Tibial artery (tissue), 4 donors: ENCODE measurements around the gene FAM118A.

ENCODE experiments used
- DNase-seq, 2 donors: peaks; one replicate each; pipeline ENCODE4 v3.0.0-alpha.2; 2019
- H3K27ac ChIP-seq, 2 donors: fragments of 200-600 bp; sonication (generic) in 1 of 2; 1 replicate in 1 of 2; 2 replicates in 1 of 2; pipeline ENCODE4 v1.5.1; 2018 to 2019; ENCODE audit warnings: mild to moderate bottlenecking in 1 of 2
- H3K27me3 ChIP-seq, 2 donors: fragments of 200-600 bp; sonication (generic) in 1 of 2; one replicate each; pipeline versions ENCODE4 v1.5.1 to v1.6.0; 2016 to 2019
- H3K36me3 ChIP-seq, 3 donors: fragments of 200-600 bp; sonication (generic) in 2 of 3; one replicate each; pipeline ENCODE4 v1.5.1; 2016 to 2019; ENCODE audit warnings: mild to moderate bottlenecking in 2 of 3
- H3K4me1 ChIP-seq, 4 donors: fragments of 200-600 bp; sonication (generic) in 2 of 4; 1 replicate in 3 of 4; 2 replicates in 1 of 4; pipeline ENCODE4 v1.5.1; 2016 to 2019
- H3K4me3 ChIP-seq, 2 donors: fragments of 200-600 bp; sonication (generic) in 1 of 2; 1 replicate in 1 of 2; 2 replicates in 1 of 2; pipeline ENCODE4 v1.5.1; 2018 to 2019; ENCODE audit warnings: mild to moderate bottlenecking in 2 of 2
- H3K9me3 ChIP-seq, 3 donors: fragments of 200-600 bp; sonication (generic) in 1 of 3; one replicate each; pipeline ENCODE4 v1.5.1; 2016 to 2019
- intact Hi-C: fragments of 100-400 bp; cut with DNase I; formaldehyde crosslinking; loops from one replicate; pipeline ENCODE4 v1.15.0; 2023; ENCODE audit warnings: low total_unique reads
- TF ChIP-seq, protein P1 (sequence below), 2 experiments: fragments of 200-600 bp in 1 of 2; fragments of 450-650 bp in 1 of 2; IDR thresholded peaks; one replicate each; pipeline ENCODE4 v1.5.1; 2017 to 2019; ENCODE audit warnings: antibody characterized with exemption in 2 of 2, mild to moderate bottlenecking in 1 of 2, moderate library complexity in 1 of 2

FAM118A gene

DNA sequence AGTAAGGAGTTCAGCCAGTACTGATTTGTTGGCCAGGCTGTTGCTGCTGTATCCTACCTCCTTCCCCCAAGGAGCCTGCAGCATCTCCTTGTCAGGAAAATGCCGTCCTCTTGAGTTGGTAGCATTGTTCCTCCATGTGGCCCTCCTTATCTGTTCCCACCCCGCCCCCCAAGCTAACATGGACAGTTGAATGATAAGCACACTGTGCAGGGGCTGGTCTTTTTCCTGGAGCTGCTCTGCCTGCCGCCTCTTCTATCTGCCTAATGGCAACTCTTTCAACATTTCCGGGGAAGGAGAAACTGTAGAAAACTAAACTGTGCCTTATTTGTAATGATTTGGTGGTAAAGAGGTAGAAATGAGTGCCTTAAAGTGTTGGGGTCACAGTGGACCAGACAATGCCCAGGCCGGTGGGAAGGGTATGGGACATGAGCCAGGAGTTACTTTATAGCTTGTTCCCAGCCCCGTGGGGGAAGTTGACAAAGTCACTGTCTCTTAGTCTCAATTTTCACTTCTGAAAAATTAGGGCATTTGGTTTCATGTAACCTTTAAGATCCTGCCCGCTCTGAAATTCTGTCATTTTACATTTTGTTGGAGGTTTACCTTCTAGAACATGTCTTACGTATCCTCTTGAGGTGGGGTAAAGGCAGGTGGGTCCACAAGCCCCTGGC, 4.5 kb downstream of the FAM118A start:
- no peak overlapping the region for H3K4me3 ChIP-seq
- DNase-seq, result no peak
- intact Hi-C loops, result no loop called here
- H3K4me1 ChIP-seq, result peaks cover 9 to 53% (median 37%) of the 10 kb centered on the region in 4 donors
- TF ChIP-seq, protein P1, sequence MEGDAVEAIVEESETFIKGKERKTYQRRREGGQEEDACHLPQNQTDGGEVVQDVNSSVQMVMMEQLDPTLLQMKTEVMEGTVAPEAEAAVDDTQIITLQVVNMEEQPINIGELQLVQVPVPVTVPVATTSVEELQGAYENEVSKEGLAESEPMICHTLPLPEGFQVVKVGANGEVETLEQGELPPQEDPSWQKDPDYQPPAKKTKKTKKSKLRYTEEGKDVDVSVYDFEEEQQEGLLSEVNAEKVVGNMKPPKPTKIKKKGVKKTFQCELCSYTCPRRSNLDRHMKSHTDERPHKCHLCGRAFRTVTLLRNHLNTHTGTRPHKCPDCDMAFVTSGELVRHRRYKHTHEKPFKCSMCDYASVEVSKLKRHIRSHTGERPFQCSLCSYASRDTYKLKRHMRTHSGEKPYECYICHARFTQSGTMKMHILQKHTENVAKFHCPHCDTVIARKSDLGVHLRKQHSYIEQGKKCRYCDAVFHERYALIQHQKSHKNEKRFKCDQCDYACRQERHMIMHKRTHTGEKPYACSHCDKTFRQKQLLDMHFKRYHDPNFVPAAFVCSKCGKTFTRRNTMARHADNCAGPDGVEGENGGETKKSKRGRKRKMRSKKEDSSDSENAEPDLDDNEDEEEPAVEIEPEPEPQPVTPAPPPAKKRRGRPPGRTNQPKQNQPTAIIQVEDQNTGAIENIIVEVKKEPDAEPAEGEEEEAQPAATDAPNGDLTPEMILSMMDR (IDR thresholded peaks at IDR 0.05), result no peak
- H3K27me3 ChIP-seq, result no peaks in the 10 kb centered on the region
- peak overlapping the region in 1 of 2 donors; percentile 6 for H3K27ac ChIP-seq
- no peaks in the 10 kb centered on the region for H3K36me3 ChIP-seq
- no peaks in the 10 kb centered on the region for H3K9me3 ChIP-seq

DNA sequence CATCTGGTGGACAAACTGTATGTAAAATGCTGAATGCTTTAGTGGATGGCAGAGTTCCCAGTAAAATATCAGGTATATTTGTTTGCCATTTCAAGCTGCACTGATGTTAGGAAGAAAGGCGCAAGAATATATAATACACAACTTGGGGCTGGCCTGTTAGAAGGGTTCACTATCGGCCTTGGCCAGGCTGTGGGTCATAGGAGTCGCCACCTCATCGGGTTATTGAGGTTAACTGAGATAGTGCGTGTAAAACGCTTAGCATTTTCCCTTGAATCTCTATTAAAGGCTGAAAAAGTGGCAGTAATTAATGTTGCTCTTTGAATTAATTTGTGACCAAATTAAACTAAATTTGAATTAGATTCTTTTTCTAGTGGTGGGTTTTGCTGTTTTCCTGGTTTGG, 5.1 kb downstream of the FAM118A start:
- TF ChIP-seq, protein P1 (IDR thresholded peaks at IDR 0.05), result no peak
- H3K36me3 ChIP-seq, result no peaks in the 10 kb centered on the region
- H3K27me3 ChIP-seq, result no peaks in the 10 kb centered on the region
- H3K27ac ChIP-seq, result no peak overlapping the region
- peaks cover 9 to 57% (median 41%) of the 10 kb centered on the region in 4 donors for H3K4me1 ChIP-seq
- intact Hi-C loops, result no loop called here
- H3K9me3 ChIP-seq, result no peaks in the 10 kb centered on the region
- H3K4me3 ChIP-seq, result no peak overlapping the region
- no peak for DNase-seq

DNA sequence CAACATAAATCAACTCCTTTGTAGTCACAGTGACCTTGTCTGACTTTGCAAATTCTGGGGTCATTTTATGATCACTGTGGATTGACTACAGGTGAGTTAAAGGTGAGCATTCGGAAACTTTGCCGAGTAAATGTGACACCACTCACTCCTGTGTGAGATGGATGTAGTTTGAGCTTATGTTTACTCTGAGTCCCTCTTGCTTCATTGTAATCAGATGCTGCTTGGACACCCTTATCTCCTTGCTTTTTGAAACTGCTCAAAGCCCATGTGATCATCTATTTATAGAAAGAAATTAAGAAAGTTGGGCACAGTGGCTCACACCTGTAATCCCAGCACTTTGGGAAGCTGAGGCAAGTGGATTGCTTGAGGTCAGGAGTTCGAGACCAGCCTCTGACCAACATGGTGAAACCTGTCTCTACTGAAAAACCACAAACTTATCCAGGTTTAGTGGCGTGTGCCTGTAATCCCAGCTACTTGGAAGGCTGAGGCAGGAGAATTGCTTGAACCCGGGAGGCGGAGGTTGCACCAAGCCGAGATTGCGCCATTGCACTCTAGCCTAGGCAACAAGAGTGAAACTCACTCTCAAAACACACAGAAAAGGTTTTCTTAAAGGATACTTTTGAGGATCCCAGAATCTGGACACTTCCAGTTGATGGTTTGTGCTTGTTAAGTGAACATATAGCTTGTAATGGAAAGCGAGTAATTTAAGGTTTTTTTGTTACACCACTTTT, 7.2 kb downstream of the FAM118A start:
- TF ChIP-seq, protein P1 (IDR thresholded peaks at IDR 0.05), result no peak
- intact Hi-C loops, result no loop called here
- H3K27me3 ChIP-seq, result no peaks in the 10 kb centered on the region

DNA sequence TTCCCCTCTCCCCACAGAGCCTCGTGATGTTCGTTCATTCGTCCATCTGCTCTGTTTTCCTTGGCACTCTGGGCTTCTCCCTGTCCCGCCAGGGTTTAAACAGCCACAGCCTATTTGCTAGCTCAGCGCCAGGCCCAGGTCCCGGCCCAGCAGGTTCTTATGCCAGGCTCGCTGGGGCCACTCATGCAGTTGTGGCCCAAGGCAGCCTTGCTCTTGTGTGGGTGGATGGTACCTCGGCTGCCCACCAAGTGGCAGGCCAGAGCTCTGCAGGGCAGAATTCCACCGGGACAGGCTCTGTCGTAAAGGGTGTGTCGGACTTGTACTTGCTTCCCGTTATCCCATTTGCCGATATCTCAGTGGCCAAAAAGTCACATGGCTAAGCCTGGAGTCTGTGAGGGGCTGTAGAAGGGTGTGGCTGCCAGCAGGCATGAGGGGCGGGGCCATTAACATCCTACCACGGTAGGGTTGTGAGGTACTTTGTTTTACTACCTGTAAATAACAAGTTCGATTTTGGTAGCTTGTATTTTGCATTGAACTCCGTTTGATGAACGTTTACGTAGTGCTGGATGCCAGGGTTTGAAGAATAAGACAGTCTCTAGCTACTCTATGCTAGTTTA, 7.9 kb downstream of the FAM118A start:
- TF ChIP-seq, protein P1 (IDR thresholded peaks at IDR 0.05), result peak; percentile 68 to 81
- H3K4me3 ChIP-seq, result peak overlapping the region in 1 of 2 donors; percentile 32
- H3K4me1 ChIP-seq, result peaks cover 9 to 48% (median 27%) of the 10 kb centered on the region in 4 donors
- no peaks in the 10 kb centered on the region for H3K9me3 ChIP-seq
- H3K36me3 ChIP-seq, result peaks cover 4 to 8% (median 8%) of the 10 kb centered on the region in 3 donors
- H3K27ac ChIP-seq, result peak overlapping the region; percentile 82 to 83
- intact Hi-C loops, result loop anchor here (2.0 kb wide), 1 partner anchor 47 kb away; no protein-coding TSS in a partner anchor
- DNase-seq, result peak; percentile 87 to 96
- H3K27me3 ChIP-seq, result no peaks in the 10 kb centered on the region

More for the DNA sequence above, 7.2 kb downstream of the FAM118A start:
- H3K4me1 ChIP-seq, result peaks cover 9 to 48% (median 27%) of the 10 kb centered on the region in 4 donors
- no peak for DNase-seq
- no peaks in the 10 kb centered on the region for H3K9me3 ChIP-seq
- H3K36me3 ChIP-seq, result peaks cover 0 to 1% (median under 1%) of the 10 kb centered on the region in 3 donors
- peak overlapping the region; percentile 82 to 83 for H3K27ac ChIP-seq
- peak overlapping the region in 1 of 2 donors; percentile 32 for H3K4me3 ChIP-seq

DNA sequence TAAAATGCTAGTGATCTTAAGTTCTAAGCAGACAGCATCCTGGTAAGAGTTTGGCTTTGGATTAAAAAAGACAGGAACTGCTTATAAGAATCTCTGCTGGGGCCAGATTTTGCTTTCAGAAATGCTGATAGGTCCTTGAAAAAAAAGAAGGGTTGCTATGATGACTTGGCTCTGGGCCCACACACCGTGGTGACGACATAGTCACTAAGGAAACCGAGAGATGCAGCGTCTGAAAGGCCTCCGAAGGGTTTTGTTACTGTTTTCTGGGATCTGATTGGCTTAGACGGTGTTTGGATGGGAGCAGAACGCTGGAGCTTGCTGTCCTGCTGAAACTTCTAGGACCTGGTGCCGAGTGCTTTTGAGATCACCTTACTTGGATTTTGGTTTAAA, 8.4 kb downstream of the FAM118A start:
- Histone ChIP-seq H3K9me3 (no peaks in the 10 kb centered on the region), H3K4me3 (peak overlapping the region in 1 of 2 donors; percentile 32), H3K4me1 (peaks cover 9 to 48% (median 27%) of the 10 kb centered on the region in 4 donors), H3K36me3 (peaks cover 8 to 13% (median 13%) of the 10 kb centered on the region in 3 donors), H3K27me3 (no peaks in the 10 kb centered on the region), H3K27ac (peak overlapping the region; percentile 82 to 83)
- intact Hi-C loops, result loop anchor here (2.0 kb wide), 1 partner anchor 47 kb away; no protein-coding TSS in a partner anchor
- peak; percentile 90 to 92 for DNase-seq
- TF ChIP-seq, protein P1 (IDR thresholded peaks at IDR 0.05), result no peak
